ENCODE measurements around the gene SLC5A5.

- TF ChIP-seq CTCF (IDR thresholded peaks at IDR 0.05) (no peak), POLR2A (IDR thresholded peaks at IDR 0.05) (no peak), POLR2AphosphoS5 (IDR thresholded peaks at IDR 0.05) (no peak)
Measured at GRCh38 chr19:17842663-17843291, 29.0 kb upstream of the SLC5A5 start.

All from prostate gland (tissue), 2 donors.